Measurements from ENCODE around the gene HAT1.
"Not testable (repeated sequence)": the region's sequence is repeated elsewhere in the genome, so short reads cannot be mapped to it uniquely, and the experiment has no call there.

Gene HAT1

GRCh38 chr2:171960570-171960969 is 38.3 kb downstream of the HAT1 start:
- Histone ChIP-seq H3K27me3 (ENCODE audit: control insufficient read depth, insufficient read depth, low read length) (no peaks in the 10 kb centered on the region), H3K4me1 (ENCODE audit: control insufficient read depth, insufficient read depth, low read length) (no peaks in the 10 kb centered on the region), H3K36me3 (ENCODE audit: control insufficient read depth, insufficient read depth, low read length) (no peaks in the 10 kb centered on the region), H3K9ac (ENCODE audit: low read length) (no peak overlapping the region), H3K4me3 (ENCODE audit: low read length) (no peak overlapping the region), H3K9me3 (ENCODE audit: control insufficient read depth, low read length) (no peaks in the 10 kb centered on the region)

- Histone ChIP-seq H3K9me3 (ENCODE audit: control insufficient read depth, low read length) (no peaks in the 10 kb centered on the region), H3K4me1 (ENCODE audit: control insufficient read depth, insufficient read depth, low read length) (no peaks in the 10 kb centered on the region), H3K27me3 (ENCODE audit: control insufficient read depth, insufficient read depth, low read length) (no peaks in the 10 kb centered on the region), H3K4me3 (ENCODE audit: low read length) (no peak overlapping the region), H3K9ac (ENCODE audit: low read length) (no peak overlapping the region), H3K36me3 (ENCODE audit: control insufficient read depth, insufficient read depth, low read length) (no peaks in the 10 kb centered on the region)
Observed at GRCh38 chr2:171963198-171963597, 40.9 kb downstream of the HAT1 start.

- no peaks in the 10 kb centered on the region for H3K27me3 ChIP-seq (ENCODE audit: control insufficient read depth, insufficient read depth, low read length)
- no peak overlapping the region for H3K9ac ChIP-seq (ENCODE audit: low read length)
- H3K36me3 ChIP-seq (ENCODE audit: control insufficient read depth, insufficient read depth, low read length), result no peaks in the 10 kb centered on the region
- H3K9me3 ChIP-seq (ENCODE audit: control insufficient read depth, low read length), result no peaks in the 10 kb centered on the region
- H3K4me3 ChIP-seq (ENCODE audit: low read length), result no peak overlapping the region
- no peaks in the 10 kb centered on the region for H3K4me1 ChIP-seq (ENCODE audit: control insufficient read depth, insufficient read depth, low read length)
Observed at GRCh38 chr2:171964308-171964707, 42.0 kb downstream of the HAT1 start.

GRCh38 chr2:171965238-171965637 is 43.0 kb downstream of the HAT1 start:
- H3K9me3 ChIP-seq (ENCODE audit: control insufficient read depth, low read length), result no peaks in the 10 kb centered on the region
- no peak overlapping the region for H3K4me3 ChIP-seq (ENCODE audit: low read length)
- no peaks in the 10 kb centered on the region for H3K36me3 ChIP-seq (ENCODE audit: control insufficient read depth, insufficient read depth, low read length)
- H3K9ac ChIP-seq (ENCODE audit: low read length), result no peak overlapping the region
- H3K27me3 ChIP-seq (ENCODE audit: control insufficient read depth, insufficient read depth, low read length), result no peaks in the 10 kb centered on the region
- H3K4me1 ChIP-seq (ENCODE audit: control insufficient read depth, insufficient read depth, low read length), result no peaks in the 10 kb centered on the region

GRCh38 chr2:171965661-171966060 is 43.4 kb downstream of the HAT1 start:
- Histone ChIP-seq H3K36me3 (ENCODE audit: control insufficient read depth, insufficient read depth, low read length) (no peaks in the 10 kb centered on the region), H3K4me3 (ENCODE audit: low read length) (no peak overlapping the region), H3K9me3 (ENCODE audit: control insufficient read depth, low read length) (no peaks in the 10 kb centered on the region), H3K4me1 (ENCODE audit: control insufficient read depth, insufficient read depth, low read length) (no peaks in the 10 kb centered on the region), H3K9ac (ENCODE audit: low read length) (no peak overlapping the region), H3K27me3 (ENCODE audit: control insufficient read depth, insufficient read depth, low read length) (no peaks in the 10 kb centered on the region)

GRCh38 chr2:171966235-171966634 is 44.0 kb downstream of the HAT1 start:
- H3K9me3 ChIP-seq (ENCODE audit: control insufficient read depth, low read length), result no peaks in the 10 kb centered on the region
- H3K9ac ChIP-seq (ENCODE audit: low read length), result no peak overlapping the region
- no peaks in the 10 kb centered on the region for H3K4me1 ChIP-seq (ENCODE audit: control insufficient read depth, insufficient read depth, low read length)
- no peak overlapping the region for H3K4me3 ChIP-seq (ENCODE audit: low read length)
- no peaks in the 10 kb centered on the region for H3K36me3 ChIP-seq (ENCODE audit: control insufficient read depth, insufficient read depth, low read length)
- no peaks in the 10 kb centered on the region for H3K27me3 ChIP-seq (ENCODE audit: control insufficient read depth, insufficient read depth, low read length)

- H3K9ac ChIP-seq (ENCODE audit: low read length), result no peak overlapping the region
- no peaks in the 10 kb centered on the region for H3K9me3 ChIP-seq (ENCODE audit: control insufficient read depth, low read length)
- no peaks in the 10 kb centered on the region for H3K27me3 ChIP-seq (ENCODE audit: control insufficient read depth, insufficient read depth, low read length)
- no peaks in the 10 kb centered on the region for H3K36me3 ChIP-seq (ENCODE audit: control insufficient read depth, insufficient read depth, low read length)
- no peaks in the 10 kb centered on the region for H3K4me1 ChIP-seq (ENCODE audit: control insufficient read depth, insufficient read depth, low read length)
- H3K4me3 ChIP-seq (ENCODE audit: low read length), result no peak overlapping the region
Observed at GRCh38 chr2:171966688-171967087, 44.4 kb downstream of the HAT1 start.

GRCh38 chr2:171968509-171968908 is 46.2 kb downstream of the HAT1 start:
- H3K4me1 ChIP-seq (ENCODE audit: control insufficient read depth, insufficient read depth, low read length), result no peaks in the 10 kb centered on the region
- no peaks in the 10 kb centered on the region for H3K9me3 ChIP-seq (ENCODE audit: control insufficient read depth, low read length)
- H3K27me3 ChIP-seq (ENCODE audit: control insufficient read depth, insufficient read depth, low read length), result no peaks in the 10 kb centered on the region
- no peaks in the 10 kb centered on the region for H3K36me3 ChIP-seq (ENCODE audit: control insufficient read depth, insufficient read depth, low read length)
- H3K9ac ChIP-seq (ENCODE audit: low read length), result no peak overlapping the region
- H3K4me3 ChIP-seq (ENCODE audit: low read length), result no peak overlapping the region

GRCh38 chr2:171972329-171972982 is 50.2 kb downstream of the HAT1 start:
- no peak overlapping the region for H3K9ac ChIP-seq (ENCODE audit: low read length)
- H3K4me3 ChIP-seq (ENCODE audit: low read length), result no peak overlapping the region
- no peaks in the 10 kb centered on the region for H3K36me3 ChIP-seq (ENCODE audit: control insufficient read depth, insufficient read depth, low read length)
- H3K9me3 ChIP-seq (ENCODE audit: control insufficient read depth, low read length), result no peaks in the 10 kb centered on the region
- H3K4me1 ChIP-seq (ENCODE audit: control insufficient read depth, insufficient read depth, low read length), result no peaks in the 10 kb centered on the region
- no peaks in the 10 kb centered on the region for H3K27me3 ChIP-seq (ENCODE audit: control insufficient read depth, insufficient read depth, low read length)

GRCh38 chr2:171979103-171979502 is 56.8 kb downstream of the HAT1 start:
- no peak overlapping the region for H3K9ac ChIP-seq (ENCODE audit: low read length)
- no peaks in the 10 kb centered on the region for H3K9me3 ChIP-seq (ENCODE audit: control insufficient read depth, low read length)
- no peaks in the 10 kb centered on the region for H3K36me3 ChIP-seq (ENCODE audit: control insufficient read depth, insufficient read depth, low read length)
- no peaks in the 10 kb centered on the region for H3K4me1 ChIP-seq (ENCODE audit: control insufficient read depth, insufficient read depth, low read length)
- H3K4me3 ChIP-seq (ENCODE audit: low read length), result no peak overlapping the region
- H3K27me3 ChIP-seq (ENCODE audit: control insufficient read depth, insufficient read depth, low read length), result no peaks in the 10 kb centered on the region

- not testable (repeated sequence) for H3K36me3 ChIP-seq (ENCODE audit: control insufficient read depth, insufficient read depth, low read length); H3K4me1 ChIP-seq (ENCODE audit: control insufficient read depth, insufficient read depth, low read length); H3K4me3 ChIP-seq (ENCODE audit: low read length); H3K9ac ChIP-seq (ENCODE audit: low read length); H3K9me3 ChIP-seq (ENCODE audit: control insufficient read depth, low read length); H3K27me3 ChIP-seq (ENCODE audit: control insufficient read depth, insufficient read depth, low read length)
Observed at GRCh38 chr2:171983924-171984323, 61.7 kb downstream of the HAT1 start.

GRCh38 chr2:171985076-171985475 is 62.8 kb downstream of the HAT1 start:
- Histone ChIP-seq H3K4me1 (ENCODE audit: control insufficient read depth, insufficient read depth, low read length) (no peaks in the 10 kb centered on the region), H3K27me3 (ENCODE audit: control insufficient read depth, insufficient read depth, low read length) (no peaks in the 10 kb centered on the region), H3K9me3 (ENCODE audit: control insufficient read depth, low read length) (no peaks in the 10 kb centered on the region), H3K9ac (ENCODE audit: low read length) (no peak overlapping the region), H3K4me3 (ENCODE audit: low read length) (no peak overlapping the region), H3K36me3 (ENCODE audit: control insufficient read depth, insufficient read depth, low read length) (no peaks in the 10 kb centered on the region)

GRCh38 chr2:171986778-171987177 is 64.5 kb downstream of the HAT1 start:
- H3K27me3 ChIP-seq (ENCODE audit: control insufficient read depth, insufficient read depth, low read length), result no peaks in the 10 kb centered on the region
- H3K9me3 ChIP-seq (ENCODE audit: control insufficient read depth, low read length), result no peaks in the 10 kb centered on the region
- H3K4me3 ChIP-seq (ENCODE audit: low read length), result no peak overlapping the region
- H3K4me1 ChIP-seq (ENCODE audit: control insufficient read depth, insufficient read depth, low read length), result no peaks in the 10 kb centered on the region
- no peak overlapping the region for H3K9ac ChIP-seq (ENCODE audit: low read length)
- H3K36me3 ChIP-seq (ENCODE audit: control insufficient read depth, insufficient read depth, low read length), result no peaks in the 10 kb centered on the region
